GM18907 (cell line): ENCODE results near the gene ETV1.

Experiments
- ATAC-seq: cut with Tn5 transposase; IDR thresholded peaks from one replicate; pipeline ENCODE4 v1.9.1; 2021; ENCODE audit warnings: mild to moderate bottlenecking, moderate library complexity; ENCODE audit not compliant: unreplicated experiment

Gene ETV1

GRCh38 chr7:13989126-13989948 is at the start of gene ETV1:
TSS of gene ETV1 (minus strand) at chr7:13989666. CDS start at chr7:13989052, 614 bp downstream.
- no peak for ATAC-seq

GRCh38 chr7:14024406-14024805 is 34.9 kb upstream of the ETV1 start:
- ATAC-seq: no peak

GRCh38 chr7:14023838-14024237 is 34.4 kb upstream of the ETV1 start:
- no peak for ATAC-seq

DNA sequence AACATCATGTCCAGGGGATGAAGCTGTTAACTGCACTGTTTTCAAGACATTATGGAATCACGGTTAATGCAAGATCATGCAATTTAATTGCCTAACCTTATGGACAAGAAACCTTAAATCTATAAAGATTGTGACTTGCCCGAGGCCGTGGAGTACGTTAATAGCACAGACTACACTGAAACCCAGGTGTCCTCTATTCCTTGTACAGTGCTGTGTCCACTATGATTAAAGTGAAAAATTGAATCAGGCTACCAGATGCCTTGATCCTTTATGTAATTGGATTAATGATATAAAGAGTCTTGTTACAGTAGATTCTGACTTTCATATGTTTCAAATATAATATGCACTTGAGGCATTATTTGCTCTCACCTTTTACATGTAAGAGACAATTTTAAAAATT is 33.9 kb upstream of the ETV1 start:
- ATAC-seq: no peak

- no peak for ATAC-seq
Measured at GRCh38 chr7:14021069-14021468, 31.6 kb upstream of the ETV1 start.

GRCh38 chr7:14020339-14020900 is 31.0 kb upstream of the ETV1 start:
- ATAC-seq: no peak

GRCh38 chr7:14018751-14019150 is 29.3 kb upstream of the ETV1 start:
- no peak for ATAC-seq

DNA sequence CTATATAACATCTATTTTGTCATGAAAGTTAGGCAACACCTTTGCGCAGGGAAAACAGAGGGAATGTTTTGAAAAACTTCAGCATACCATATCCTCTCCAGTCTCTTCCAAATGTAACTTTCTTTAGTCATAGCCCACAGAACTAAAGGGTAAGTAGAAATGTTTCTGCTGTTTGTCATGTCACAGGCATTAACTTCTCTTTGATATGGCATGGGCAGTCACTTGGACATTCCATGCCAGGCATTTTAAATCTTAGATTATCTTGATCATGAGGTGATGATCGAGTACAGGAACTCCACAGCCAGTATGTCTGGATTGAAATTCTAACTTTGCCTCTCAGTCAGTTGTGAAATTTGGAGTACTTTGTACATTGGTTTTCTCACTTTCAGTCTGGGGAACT is 27.5 kb upstream of the ETV1 start:
- no peak for ATAC-seq

- ATAC-seq: no peak
Measured at GRCh38 chr7:14013898-14014297, 24.4 kb upstream of the ETV1 start.

DNA sequence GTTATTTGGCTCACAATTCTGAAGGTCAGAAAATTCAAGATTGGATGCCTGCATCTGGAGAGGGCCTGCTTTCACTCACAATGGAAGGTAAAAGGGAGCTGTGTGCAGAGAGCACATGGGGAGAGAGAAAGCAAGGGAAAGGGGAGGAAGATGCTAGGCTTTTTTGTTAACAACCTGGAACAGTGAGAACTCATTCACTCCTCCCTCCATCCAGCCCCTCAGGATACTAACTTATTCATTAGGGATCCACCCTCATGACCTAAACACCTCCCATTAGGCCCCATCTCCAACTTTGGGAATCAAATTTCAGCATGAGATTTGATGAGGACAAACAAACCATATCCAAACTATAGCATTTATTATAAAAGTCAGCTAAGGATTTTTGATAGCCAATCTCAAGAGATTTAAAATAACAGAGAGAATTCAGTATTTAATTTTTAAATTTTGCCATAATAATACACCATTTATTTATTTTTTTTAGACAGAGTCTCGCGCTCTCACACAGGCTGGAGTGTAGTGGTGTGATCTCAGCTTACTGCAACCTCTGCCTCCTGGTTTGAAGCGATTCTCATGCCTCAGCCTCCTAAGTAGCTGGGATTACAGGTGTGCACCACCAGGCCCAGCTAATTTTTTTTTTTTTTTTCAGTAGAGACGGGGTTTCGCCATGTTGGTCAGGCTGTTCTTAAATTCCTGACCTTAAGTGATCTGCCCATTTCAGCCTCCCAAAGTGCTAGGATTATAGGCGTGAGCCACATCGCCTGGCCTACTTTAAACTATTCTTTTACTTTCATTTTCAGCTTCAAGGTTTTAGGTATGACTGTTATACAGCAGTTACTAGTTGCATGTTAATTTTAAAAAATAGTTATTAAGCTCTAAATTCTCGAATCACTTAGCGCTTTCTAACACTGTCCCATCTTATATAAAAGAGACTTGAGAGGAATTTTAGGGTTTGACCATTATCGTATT is 20.3 kb upstream of the ETV1 start:
- no peak for ATAC-seq

DNA sequence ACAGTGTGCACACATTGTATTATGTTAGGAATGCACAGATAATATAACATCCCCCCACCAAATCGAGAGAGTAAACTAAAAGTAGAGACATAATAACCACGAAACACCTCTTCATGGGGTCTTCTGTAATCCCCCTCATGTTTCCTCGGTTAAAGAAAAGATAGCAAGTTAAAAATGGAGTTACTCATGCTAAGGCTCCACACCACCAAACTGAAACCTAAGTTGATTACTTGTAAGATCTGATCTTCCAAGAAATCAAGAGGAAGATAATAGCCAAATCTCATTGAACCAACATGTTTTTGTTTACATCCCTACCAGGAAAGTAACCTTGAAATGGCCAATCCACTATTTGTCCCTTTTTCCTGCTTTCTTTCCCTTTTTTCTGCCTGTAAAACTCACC is 11.7 kb upstream of the ETV1 start:
- no peak for ATAC-seq

DNA sequence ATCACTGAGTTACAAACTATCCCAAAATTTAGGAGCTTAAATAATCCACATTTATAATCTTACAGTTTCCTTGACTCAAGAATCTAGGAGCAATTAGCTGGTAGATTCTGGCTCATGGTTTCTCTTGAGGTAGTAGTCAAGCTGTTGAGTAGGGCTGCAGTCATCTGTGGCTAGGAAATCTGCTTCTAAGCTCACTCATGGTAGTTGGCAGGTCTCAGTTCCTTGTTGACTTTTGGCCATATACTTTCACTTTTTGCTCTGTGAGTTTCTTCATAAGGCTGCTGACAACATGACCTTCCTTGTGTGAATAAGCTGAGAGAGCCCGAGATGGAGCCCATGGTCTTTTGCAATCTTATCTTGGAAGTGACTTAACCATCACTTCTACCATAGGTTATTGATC is 10.8 kb upstream of the ETV1 start:
- no peak for ATAC-seq

- ATAC-seq: no peak
Measured at GRCh38 chr7:13998866-13999265, 9.4 kb upstream of the ETV1 start.

- ATAC-seq: no peak
Measured at GRCh38 chr7:13992596-13992964, 3.1 kb upstream of the ETV1 start.

- ATAC-seq: no peak
Measured at GRCh38 chr7:13991791-13992595, 2.5 kb upstream of the ETV1 start.

- ATAC-seq: peak; percentile 93
Measured at GRCh38 chr7:13990984-13991790, 1.7 kb upstream of the ETV1 start.

DNA sequence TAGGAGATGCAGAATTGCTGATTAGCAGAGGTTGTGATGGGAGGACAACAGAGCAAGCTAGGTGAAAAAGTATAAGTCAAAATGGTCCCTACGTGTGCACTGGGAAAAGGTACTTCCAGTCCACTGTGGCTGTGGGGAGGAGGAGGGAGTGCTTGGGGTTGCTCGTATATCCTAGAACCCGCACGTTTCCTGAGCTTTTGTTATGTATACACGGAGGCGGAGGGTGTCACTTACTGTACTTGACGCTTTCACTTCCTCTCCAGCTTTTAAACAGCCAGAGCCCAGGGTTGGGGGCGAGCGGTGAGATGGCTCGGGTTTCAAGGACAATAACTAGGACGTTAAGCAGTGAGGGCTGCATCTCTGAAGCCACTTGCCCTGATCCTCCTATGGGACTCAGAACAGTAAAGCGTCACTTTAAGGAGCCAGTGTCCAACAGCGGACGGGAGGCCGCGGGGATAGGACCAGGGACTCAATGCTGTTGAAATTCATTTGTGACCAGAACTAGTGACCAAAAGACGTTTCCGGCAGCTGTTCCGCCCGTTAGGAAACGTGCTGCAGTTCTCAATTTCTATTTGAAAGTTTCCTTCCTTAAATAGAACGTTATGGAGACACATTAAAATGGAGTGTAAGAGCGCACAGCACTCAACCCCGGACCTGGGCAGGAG is 985 bp upstream of the ETV1 start:
- peak; percentile 65 for ATAC-seq

DNA sequence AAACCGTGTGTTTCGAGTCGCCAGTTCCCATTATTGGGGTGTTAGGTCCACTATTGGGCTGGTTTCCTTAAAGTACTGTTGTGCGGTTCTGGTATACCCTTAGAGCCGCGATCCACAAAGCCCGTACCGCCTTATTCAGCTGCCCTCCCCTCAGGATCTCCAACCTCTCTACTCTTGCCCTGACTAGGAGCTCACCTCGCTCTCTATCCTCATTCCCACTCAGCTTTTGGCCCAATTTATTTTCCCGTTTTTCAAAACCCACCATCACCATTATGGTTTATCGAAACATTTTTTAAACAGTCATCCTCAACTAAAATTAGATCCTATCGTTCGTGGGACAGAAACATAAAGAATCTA is 461 bp upstream of the ETV1 start:
- no peak for ATAC-seq

DNA sequence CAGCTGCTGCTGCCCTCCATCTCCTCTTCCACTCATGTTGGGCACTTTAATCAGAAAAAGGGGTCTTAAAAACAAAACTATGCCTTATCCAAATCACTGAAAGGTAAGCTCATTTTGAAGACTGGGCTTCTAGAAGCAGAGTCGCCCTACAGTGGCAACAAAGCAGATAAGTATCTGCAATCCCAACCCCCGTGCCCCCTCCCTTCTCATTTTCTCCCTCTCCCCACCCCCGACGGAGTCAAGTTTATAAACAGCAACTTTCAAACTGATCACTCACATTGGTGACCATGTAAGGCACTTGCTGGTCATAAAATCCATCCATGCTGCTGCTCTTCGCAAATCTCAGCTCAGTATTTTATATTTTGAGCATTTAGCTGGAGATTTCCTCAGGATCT is 738 bp downstream of the ETV1 start:
- no peak for ATAC-seq

- no peak for ATAC-seq
Measured at GRCh38 chr7:13988065-13988464, 1.4 kb downstream of the ETV1 start.
